DND-41 (cell line): ENCODE data around the gene RIN3.

Experiments
- EZH2 ChIP-seq: IDR thresholded peaks from 3 replicates; pipeline ENCODE4 v1.6.1; 2012; ENCODE audit warnings: borderline replicate concordance, low read depth, mild to moderate bottlenecking, moderate library complexity, low read length, inconsistent platforms; ENCODE audit not compliant: severe bottlenecking
- TF ChIP-seq, protein P1 (sequence below): IDR thresholded peaks from 2 replicates; pipeline ENCODE4 v1.5.1; 2012; ENCODE audit warnings: borderline replicate concordance, low read length, moderate library complexity, mild to moderate bottlenecking; ENCODE audit not compliant: poor library complexity, severe bottlenecking; ENCODE audit errors: extremely low read depth

DNA sequence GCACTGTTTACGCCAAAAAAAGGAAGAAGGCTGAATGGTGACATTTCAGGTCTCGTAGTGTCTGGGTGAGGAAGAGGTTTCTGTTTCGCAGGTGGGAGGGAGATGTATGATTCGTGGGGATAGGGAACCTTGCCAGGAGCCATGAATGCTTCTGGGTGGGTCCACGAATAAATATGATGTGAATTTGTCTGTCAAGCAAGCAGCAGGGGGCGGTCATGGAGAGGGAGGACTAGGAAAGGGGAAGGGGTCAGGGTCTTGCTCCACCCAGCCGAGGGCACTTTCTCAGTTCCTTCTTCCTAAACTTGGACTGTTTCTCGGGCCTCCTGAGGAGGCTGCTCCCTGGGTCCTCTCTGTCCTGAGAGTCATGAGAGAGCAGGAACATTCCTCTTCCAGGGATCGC lies 162.4 kb downstream of the RIN3 start:
- TF ChIP-seq, protein P1, sequence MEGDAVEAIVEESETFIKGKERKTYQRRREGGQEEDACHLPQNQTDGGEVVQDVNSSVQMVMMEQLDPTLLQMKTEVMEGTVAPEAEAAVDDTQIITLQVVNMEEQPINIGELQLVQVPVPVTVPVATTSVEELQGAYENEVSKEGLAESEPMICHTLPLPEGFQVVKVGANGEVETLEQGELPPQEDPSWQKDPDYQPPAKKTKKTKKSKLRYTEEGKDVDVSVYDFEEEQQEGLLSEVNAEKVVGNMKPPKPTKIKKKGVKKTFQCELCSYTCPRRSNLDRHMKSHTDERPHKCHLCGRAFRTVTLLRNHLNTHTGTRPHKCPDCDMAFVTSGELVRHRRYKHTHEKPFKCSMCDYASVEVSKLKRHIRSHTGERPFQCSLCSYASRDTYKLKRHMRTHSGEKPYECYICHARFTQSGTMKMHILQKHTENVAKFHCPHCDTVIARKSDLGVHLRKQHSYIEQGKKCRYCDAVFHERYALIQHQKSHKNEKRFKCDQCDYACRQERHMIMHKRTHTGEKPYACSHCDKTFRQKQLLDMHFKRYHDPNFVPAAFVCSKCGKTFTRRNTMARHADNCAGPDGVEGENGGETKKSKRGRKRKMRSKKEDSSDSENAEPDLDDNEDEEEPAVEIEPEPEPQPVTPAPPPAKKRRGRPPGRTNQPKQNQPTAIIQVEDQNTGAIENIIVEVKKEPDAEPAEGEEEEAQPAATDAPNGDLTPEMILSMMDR: no peak
- TF ChIP-seq EZH2: no peak
